Peyer's patch (tissue), 4 donors: ENCODE data around the gene SCG3. TPM values are rescaled to one million over a fixed set of nuclear protein-coding genes. Genes with fewer than 3 reads are reported as not detected.
"Not testable (repeated sequence)": the region's sequence is repeated elsewhere in the genome, so short reads cannot be mapped to it uniquely, and the experiment has no call there.

Experiments
- DNase-seq, 3 donors: peaks; one replicate each; pipeline ENCODE4 v3.0.0-alpha.2; 2017 to 2019
- H3K27ac ChIP-seq, 4 donors: fragments of 200-600 bp; sonication (generic); one replicate each; pipeline ENCODE4 v1.5.1; 2016 to 2019
- H3K27me3 ChIP-seq, 2 donors: fragments of 200-600 bp; sonication (generic); one replicate each; pipeline ENCODE4 v1.5.1; 2019
- H3K36me3 ChIP-seq, 3 donors: fragments of 200-600 bp; sonication (generic); one replicate each; pipeline ENCODE4 v1.5.1; 2016 to 2019
- H3K4me1 ChIP-seq, 4 donors: fragments of 200-600 bp; sonication (generic); one replicate each; pipeline ENCODE4 v1.5.1; 2016 to 2019
- H3K4me3 ChIP-seq, 4 donors: fragments of 200-600 bp; sonication (generic); 1 replicate in 3 of 4; 2 replicates in 1 of 4; pipeline ENCODE4 v1.5.1; 2016 to 2019; ENCODE audit warnings: mild to moderate bottlenecking in 1 of 4
- H3K9me3 ChIP-seq, 4 donors: fragments of 200-600 bp; sonication (generic); one replicate each; pipeline ENCODE4 v1.5.1; 2016 to 2019; ENCODE audit warnings: mild to moderate bottlenecking in 1 of 4
- CTCF ChIP-seq, 6 experiments: fragments of 450-650 bp in 4 of 6; fragments of 200-600 bp in 2 of 6; sonication (generic) in 1 of 6; IDR thresholded peaks; one replicate each; pipeline ENCODE4 v1.5.1; 2017 to 2019; ENCODE audit warnings: antibody characterized with exemption in 6 of 6, mild to moderate bottlenecking in 3 of 6, moderate library complexity in 1 of 6
- POLR2A ChIP-seq, 2 donors: fragments of 450-650 bp; IDR thresholded peaks; one replicate each; pipeline ENCODE4 v1.5.1; 2017; ENCODE audit warnings: antibody characterized with exemption in 2 of 2, mild to moderate bottlenecking in 2 of 2, moderate library complexity in 2 of 2
- total RNA-seq, 4 donors: library from RNA; depleted of rRNA; stranded (reverse); fragments of >200 nt; gene quantifications; one replicate each; pipeline ENCODE4 v1.1.0, GENCODE V29; 2016

The SCG3 gene
- total RNA-seq = 1 to 10 TPM in 2 of 4 donors, under 1 TPM in 2; 0.40 to 1.7 (median 0.95) TPM

- no peaks in the 10 kb centered on the region for H3K36me3 ChIP-seq
- no peak within 1 kb of the TSS for H3K27ac ChIP-seq
- no peak within 1 kb of the TSS for H3K4me3 ChIP-seq
- no peaks in the 10 kb centered on the region for H3K9me3 ChIP-seq
- DNase-seq = peak; percentile 19 to 83 (median 83)
- no peaks in the 10 kb centered on the region for H3K27me3 ChIP-seq
- TF ChIP-seq POLR2A (IDR thresholded peaks at IDR 0.05) = no peak
- TF ChIP-seq CTCF (IDR thresholded peaks at IDR 0.05) = no peak
- H3K4me1 ChIP-seq = peaks cover 0 to 5% (median 0%) of the 10 kb centered on the region in 4 donors
Observed at GRCh38 chr15:51681303-51681963, at the start of gene SCG3. Gene SCG3, plus strand, starts transcription at chr15:51681503. Its CDS starts 253 bp downstream, at chr15:51681756.

GRCh38 chr15:51634591-51635198, 46.6 kb upstream of the SCG3 start:
- H3K36me3 ChIP-seq = no peaks in the 10 kb centered on the region

GRCh38 chr15:51641490-51642130, 39.7 kb upstream of the SCG3 start:
- no peak overlapping the region for H3K27ac ChIP-seq
- no peak overlapping the region for H3K4me3 ChIP-seq
- no peaks in the 10 kb centered on the region for H3K4me1 ChIP-seq
- TF ChIP-seq CTCF (IDR thresholded peaks at IDR 0.05) = no peak
- TF ChIP-seq POLR2A (IDR thresholded peaks at IDR 0.05) = no peak
- no peaks in the 10 kb centered on the region for H3K9me3 ChIP-seq
- DNase-seq = no peak
- H3K27me3 ChIP-seq = no peaks in the 10 kb centered on the region
- no peaks in the 10 kb centered on the region for H3K36me3 ChIP-seq

More at GRCh38 chr15:51634591-51635198, 46.6 kb upstream of the SCG3 start:
- Histone ChIP-seq H3K9me3 (no peaks in the 10 kb centered on the region), H3K4me1 (no peaks in the 10 kb centered on the region), H3K27me3 (no peaks in the 10 kb centered on the region), H3K27ac (no peak overlapping the region), H3K4me3 (no peak overlapping the region)
- no peak for DNase-seq
- TF ChIP-seq POLR2A (IDR thresholded peaks at IDR 0.05) = no peak
- TF ChIP-seq CTCF (IDR thresholded peaks at IDR 0.05) = no peak

- DNase-seq = no peak
- Histone ChIP-seq H3K27ac (no peak overlapping the region), H3K36me3 (no peaks in the 10 kb centered on the region), H3K4me3 (no peak overlapping the region), H3K9me3 (no peaks in the 10 kb centered on the region), H3K27me3 (no peaks in the 10 kb centered on the region), H3K4me1 (no peaks in the 10 kb centered on the region)
- no peak for TF ChIP-seq CTCF (IDR thresholded peaks at IDR 0.05)
- no peak for TF ChIP-seq POLR2A (IDR thresholded peaks at IDR 0.05)
Observed at GRCh38 chr15:51642696-51643095, 38.6 kb upstream of the SCG3 start.

GRCh38 chr15:51647128-51647562, 34.2 kb upstream of the SCG3 start:
- no peaks in the 10 kb centered on the region for H3K36me3 ChIP-seq
- peak overlapping the region in 1 of 4 donors; percentile 15 for H3K27ac ChIP-seq
- no peak for TF ChIP-seq CTCF (IDR thresholded peaks at IDR 0.05)
- no peak for TF ChIP-seq POLR2A (IDR thresholded peaks at IDR 0.05)
- no peaks in the 10 kb centered on the region for H3K27me3 ChIP-seq
- H3K4me1 ChIP-seq = no peaks in the 10 kb centered on the region
- peak in 2 of 3 donors; percentile 56 to 70 for DNase-seq
- H3K4me3 ChIP-seq = no peak overlapping the region
- no peaks in the 10 kb centered on the region for H3K9me3 ChIP-seq

- not testable (repeated sequence) for H3K9me3 ChIP-seq
Observed at GRCh38 chr15:51648101-51648500, 33.2 kb upstream of the SCG3 start.

GRCh38 chr15:51648643-51649042, 32.7 kb upstream of the SCG3 start:
- not testable (repeated sequence) for H3K27ac ChIP-seq, H3K27me3 ChIP-seq, DNase-seq, H3K4me1 ChIP-seq, H3K36me3 ChIP-seq, H3K4me3 ChIP-seq, H3K9me3 ChIP-seq

More at GRCh38 chr15:51648101-51648500, 33.2 kb upstream of the SCG3 start:
- H3K36me3 ChIP-seq, H3K27me3 ChIP-seq, H3K4me1 ChIP-seq, H3K27ac ChIP-seq, DNase-seq, H3K4me3 ChIP-seq: not testable (repeated sequence)
